NCI-H345 treated with DMSO at 0.1 percent for 48 hours (cell line): ENCODE data around the gene MSI2.

Source experiments
- DNase-seq: peaks from one replicate; lab custom pipeline; 2025; ENCODE audit not compliant: unreplicated experiment; lab: John Stamatoyannopoulos, UW

MSI2 gene

GRCh38 chr17:57245786-57246185 lies 10.5 kb upstream of the MSI2 start:
- no peak for DNase-seq

- no peak for DNase-seq
Measured at GRCh38 chr17:57246257-57246656, 10.1 kb upstream of the MSI2 start.

GRCh38 chr17:57247261-57247660 lies 9.1 kb upstream of the MSI2 start:
- DNase-seq: no peak

DNA sequence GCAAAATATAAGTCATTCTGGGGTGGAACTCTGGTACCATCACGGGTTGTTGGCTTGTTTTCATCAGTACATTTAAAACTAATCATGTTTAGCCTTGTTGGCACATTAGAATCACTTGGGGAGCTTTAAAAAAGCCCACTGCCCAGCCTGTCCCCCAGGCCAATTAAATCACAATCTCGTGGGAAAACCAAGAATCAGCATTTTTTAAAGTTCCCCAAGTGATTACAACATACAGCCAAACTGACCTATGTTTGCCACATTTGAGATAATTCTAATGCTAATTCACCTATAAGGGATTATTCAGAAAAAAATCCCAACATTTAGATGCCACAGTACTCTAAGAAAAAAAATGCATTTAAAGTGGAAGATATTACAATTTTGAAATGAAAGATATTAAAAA lies 8.4 kb upstream of the MSI2 start:
- DNase-seq: no peak

DNA sequence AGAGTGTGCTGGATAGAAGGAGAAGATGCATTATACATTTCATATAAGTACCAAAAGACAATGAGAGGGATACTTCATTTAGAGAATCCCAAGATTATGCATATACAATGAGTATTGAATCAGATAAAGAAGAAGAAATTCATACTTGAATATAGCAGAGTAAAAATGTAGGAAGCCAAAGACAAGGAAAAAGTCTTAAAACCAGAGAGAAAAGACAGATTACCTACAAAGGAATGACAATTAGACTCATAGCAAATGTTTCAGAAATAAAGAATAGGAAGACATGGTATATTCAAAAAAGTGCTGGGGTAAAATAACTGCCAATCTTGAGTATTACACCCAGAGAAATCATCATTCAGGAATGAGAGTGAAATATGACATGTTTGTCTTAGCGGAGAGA lies 6.8 kb upstream of the MSI2 start:
- DNase-seq: no peak

DNA sequence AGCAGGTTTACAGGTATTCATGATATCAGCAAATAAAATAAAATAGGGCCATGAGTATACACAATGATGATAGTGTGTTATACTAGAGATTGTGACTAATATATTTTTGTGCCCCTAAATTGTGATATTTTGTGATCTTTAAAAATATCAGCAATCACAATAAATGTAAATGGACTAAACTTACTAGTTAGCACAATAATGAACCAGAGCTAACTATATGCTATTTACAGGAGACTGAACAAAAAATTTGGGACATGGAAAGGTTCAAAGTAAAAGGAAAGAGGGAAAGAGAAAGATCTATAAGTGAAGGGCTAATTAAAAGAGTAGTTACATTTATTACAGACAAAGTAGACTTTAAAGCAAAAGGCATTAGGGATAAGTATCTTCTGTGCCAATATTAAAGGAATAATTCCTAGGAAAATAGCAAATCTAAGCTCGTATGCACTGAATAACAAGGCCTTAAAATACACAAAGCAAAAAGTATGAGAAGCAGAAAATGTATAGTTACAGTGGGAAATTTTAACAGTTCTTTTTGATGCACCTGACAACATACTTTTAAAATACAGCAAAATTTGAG lies 5.0 kb upstream of the MSI2 start:
- DNase-seq: no peak

- no peak for DNase-seq
Measured at GRCh38 chr17:57253362-57254065, 2.8 kb upstream of the MSI2 start.

DNA sequence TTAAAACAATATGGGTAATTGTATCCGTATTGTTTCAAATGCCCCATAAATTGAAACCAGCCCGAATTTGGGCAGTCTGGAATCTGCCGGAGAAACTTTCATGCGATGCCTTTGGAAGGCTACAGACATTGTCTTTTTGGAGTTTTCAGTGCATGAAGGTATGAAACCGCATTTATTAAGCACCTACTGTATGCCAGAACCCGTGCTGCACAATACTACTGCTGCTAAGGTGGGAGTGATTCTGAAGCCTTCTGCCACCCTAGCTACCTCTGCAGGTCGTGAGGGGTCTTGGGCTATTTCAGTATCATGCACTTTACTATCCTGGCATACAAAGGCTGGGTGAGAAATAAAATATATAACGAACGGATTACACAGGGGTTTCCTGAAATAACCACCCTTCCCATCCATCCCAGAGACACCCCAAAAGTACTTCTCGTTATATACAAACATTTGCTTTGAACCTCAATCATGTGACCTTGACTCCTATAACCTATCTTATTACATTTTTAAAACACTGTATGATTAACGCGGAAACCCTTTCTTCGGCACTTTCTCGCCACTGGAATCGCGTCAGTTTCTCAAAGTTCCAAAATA lies 1.0 kb upstream of the MSI2 start:
- no peak for DNase-seq

DNA sequence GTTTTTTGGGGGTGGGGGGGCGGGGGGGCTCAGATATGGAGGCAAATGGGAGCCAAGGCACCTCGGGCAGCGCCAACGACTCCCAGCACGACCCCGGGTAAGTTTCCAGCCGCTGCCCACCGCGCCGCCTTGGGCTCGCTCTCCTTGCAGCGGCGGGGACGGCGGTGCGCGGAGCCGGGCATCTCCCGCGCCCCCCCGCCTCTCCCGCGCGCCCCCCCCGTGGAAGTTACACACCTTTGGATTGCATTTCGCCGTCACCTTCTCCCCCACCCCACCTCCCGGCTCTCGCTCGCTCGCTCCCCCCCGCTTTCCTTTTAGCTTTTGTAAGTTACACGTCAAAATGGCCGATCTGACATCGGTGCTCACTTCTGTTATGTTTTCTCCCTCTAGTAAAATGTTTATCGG lies 387 bp downstream of the MSI2 start:
- no peak for DNase-seq

- no peak for DNase-seq
Measured at GRCh38 chr17:57257195-57257894, 1.0 kb downstream of the MSI2 start.

- DNase-seq: no peak
Measured at GRCh38 chr17:57257895-57258851, 1.9 kb downstream of the MSI2 start.

GRCh38 chr17:57259306-57259705 lies 3.0 kb downstream of the MSI2 start:
- no peak for DNase-seq

DNA sequence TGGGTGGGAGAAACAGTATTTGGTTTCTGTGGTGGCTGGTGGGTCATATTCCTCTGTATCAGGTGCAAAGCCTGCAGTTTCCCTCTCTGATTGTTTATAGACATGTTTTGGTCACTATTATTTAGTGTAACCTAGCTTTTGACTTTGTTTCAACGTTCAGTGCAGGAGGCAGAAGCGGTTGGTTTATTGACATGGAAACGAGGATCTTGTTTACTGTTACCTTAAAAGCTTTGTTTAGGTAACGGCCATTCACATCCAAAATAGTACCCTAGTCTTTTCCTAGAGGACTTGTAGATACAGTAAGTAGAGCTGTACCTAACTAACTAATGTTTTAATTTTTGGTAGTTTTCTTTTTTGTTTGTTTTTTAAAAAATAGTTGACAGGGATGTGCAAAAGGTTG lies 3.5 kb downstream of the MSI2 start:
- no peak for DNase-seq

- DNase-seq: no peak
Measured at GRCh38 chr17:57260325-57261083, 4.2 kb downstream of the MSI2 start.

DNA sequence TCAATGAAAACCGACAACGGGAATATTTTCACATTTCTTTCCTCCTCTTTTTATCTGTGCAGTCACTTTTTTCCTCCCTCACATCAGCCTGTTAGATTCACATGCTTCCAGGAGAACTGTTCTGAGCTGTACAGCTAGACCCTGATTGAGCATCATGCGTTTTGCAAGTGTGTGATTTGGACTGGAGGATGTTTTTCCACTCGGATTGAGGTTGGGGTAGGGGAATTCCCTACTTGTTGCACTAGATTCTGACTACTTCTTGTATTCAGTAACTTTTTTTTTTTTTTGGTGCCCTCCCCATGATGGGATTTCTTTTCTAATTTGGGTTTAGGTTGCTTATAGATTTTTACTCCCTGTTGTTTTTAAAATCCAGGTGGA lies 4.8 kb downstream of the MSI2 start:
- DNase-seq: no peak

DNA sequence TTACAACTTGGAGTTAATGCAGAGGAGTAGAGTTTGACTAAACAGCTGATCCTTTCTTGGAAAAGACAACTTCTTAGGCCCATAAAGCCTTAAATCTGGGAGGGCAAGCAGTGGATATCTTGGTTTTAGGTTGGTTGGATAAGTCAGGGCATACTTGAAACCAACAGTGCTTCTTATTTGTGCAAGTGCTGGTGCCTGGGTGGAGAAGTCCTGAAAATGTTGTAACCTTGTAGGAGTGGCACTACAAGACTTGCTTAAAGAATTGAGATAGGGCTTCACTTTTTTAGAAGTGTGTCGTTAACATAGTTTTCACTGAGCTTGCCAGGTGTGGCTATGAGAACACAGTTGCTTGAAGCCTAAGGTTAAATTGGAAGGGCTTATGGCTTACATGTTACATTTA lies 6.2 kb downstream of the MSI2 start:
- no peak for DNase-seq

DNA sequence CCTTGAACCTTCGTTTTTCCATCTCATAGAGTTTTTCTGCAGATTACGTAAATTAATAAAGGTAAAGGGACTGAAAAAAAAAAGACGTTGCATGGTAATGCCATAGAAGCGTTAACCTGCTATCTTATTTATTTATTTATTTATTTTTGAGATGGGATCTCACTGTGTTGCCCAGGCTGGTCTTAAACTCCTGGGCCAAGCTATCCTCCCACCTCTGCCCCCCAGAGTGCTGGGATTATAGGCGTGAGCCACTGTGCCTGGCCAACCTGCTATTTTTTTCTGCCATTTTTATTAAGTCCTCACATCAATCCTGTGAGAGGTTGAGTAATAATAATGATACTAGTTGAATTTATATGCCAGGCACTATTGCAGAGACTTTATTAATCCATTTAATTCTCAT lies 7.9 kb downstream of the MSI2 start:
- no peak for DNase-seq

GRCh38 chr17:57264776-57265175 lies 8.5 kb downstream of the MSI2 start:
- DNase-seq: no peak

- no peak for DNase-seq
Measured at GRCh38 chr17:57266902-57267311, 10.6 kb downstream of the MSI2 start.

GRCh38 chr17:57268181-57268580 lies 11.9 kb downstream of the MSI2 start:
- no peak for DNase-seq
